Heart left ventricle (tissue), 13 donors: ENCODE data around the gene KRT74.

ENCODE experiments used
- POLR2A ChIP-seq, 2 donors: fragments of 450-650 bp; IDR thresholded peaks; one replicate each; pipeline ENCODE4 v1.6.1; 2017; ENCODE audit warnings: antibody characterized with exemption in 2 of 2, mild to moderate bottlenecking in 2 of 2, moderate library complexity in 2 of 2
- TF ChIP-seq, protein P1 (sequence below), 12 donors: fragments of 200-600 bp; sonication (generic) in 4 of 12; IDR thresholded peaks; one replicate each; pipeline versions ENCODE4 v1.5.0 to v1.8.0; 2018 to 2022; ENCODE audit warnings: antibody characterized with exemption in 12 of 12, mild to moderate bottlenecking in 5 of 12
- donor health status: ischemic (EF 13 %, LVEDD 7.1; RV severe dilation, severe dysfunction).
- donor health status: DM: no; HTN: yes; CAD: no.
- donor health status: DM: no; HTN: no; CAD: no.
- donor health status: ischemic (EF 25% LVEDD 6.9; RV normal size, moderate dysfunction).
- donor health status: ischemic (EF 25% LVEDD 5.7; RV mildly dilated, moderate dysfunction).
- donor health status: ischemic (EF 35%, LVEDD 5.7; RV mildly dilated, moderate dysfunction).
- donor health status: nonischemic (EF 11% LVEDD 7.7; RV severe dilation, severe dysfunction).
- donor health status: DM: yes; HTN: yes; CAD: no.
- donor health status: PGD.
- donor health status: ischemic (EF 29% LVEDD 5.4; RV normal size, mild dysfunction).
- donor health status: nonischemic (EF 23%, LVEDD 6.1; RV moderate dilation, normal function).

DNA sequence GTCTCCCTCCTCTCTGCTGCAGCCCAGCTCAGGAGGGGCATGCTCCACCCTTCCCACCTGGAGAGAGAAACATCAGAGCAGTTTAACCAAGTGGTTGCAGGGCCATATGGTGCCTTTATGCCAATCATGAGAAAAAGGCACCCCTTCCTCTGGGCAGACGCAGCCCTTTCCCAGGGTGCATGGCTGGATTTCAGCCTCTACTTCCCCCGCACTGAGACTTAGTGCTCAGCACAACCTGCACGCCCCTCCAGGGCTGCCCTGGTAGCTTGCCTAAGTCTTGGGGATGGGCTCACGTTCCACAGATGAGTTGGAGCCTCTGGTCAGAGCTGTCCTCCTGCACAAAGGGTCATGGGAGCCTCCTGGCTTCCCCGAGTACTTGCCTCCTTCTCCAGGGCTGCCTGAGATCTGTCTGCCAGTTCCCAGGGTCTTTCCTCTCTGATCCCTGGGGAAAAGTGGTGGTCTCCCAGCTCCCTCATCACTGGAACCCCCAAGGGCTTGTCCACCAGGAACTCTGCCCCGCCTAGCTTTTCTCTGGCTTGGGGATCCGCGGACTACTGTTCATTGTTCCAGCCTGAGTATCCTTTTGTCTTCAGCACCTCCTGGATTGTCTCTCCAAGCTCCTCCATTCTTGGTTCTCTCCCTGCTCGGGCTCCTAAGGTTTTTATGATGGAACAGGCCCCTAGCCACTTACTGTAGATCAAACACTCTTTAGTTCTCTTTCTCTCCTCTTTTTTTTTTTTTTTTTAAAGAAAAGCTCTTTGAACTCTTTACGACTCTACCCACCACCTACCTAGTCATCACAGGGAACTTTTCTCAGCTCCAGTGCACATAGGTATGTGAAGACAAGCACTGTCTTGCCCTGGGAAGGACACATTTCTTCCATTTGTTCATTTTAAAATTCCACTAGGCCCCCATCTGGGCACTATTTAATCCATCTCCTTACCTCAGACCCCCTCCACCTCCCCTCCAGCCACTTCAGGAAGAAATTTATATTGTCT, 6.1 kb upstream of the KRT74 start:
- no peak for TF ChIP-seq POLR2A (IDR thresholded peaks at IDR 0.05)
- TF ChIP-seq, protein P1, sequence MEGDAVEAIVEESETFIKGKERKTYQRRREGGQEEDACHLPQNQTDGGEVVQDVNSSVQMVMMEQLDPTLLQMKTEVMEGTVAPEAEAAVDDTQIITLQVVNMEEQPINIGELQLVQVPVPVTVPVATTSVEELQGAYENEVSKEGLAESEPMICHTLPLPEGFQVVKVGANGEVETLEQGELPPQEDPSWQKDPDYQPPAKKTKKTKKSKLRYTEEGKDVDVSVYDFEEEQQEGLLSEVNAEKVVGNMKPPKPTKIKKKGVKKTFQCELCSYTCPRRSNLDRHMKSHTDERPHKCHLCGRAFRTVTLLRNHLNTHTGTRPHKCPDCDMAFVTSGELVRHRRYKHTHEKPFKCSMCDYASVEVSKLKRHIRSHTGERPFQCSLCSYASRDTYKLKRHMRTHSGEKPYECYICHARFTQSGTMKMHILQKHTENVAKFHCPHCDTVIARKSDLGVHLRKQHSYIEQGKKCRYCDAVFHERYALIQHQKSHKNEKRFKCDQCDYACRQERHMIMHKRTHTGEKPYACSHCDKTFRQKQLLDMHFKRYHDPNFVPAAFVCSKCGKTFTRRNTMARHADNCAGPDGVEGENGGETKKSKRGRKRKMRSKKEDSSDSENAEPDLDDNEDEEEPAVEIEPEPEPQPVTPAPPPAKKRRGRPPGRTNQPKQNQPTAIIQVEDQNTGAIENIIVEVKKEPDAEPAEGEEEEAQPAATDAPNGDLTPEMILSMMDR (IDR thresholded peaks at IDR 0.05): no peak
